HG02610 (cell line): ENCODE measurements around the gene SLITRK2.

Source experiments
- ATAC-seq: cut with Tn5 transposase; IDR thresholded peaks from one replicate; pipeline ENCODE4 v1.9.1; 2021; ENCODE audit warnings: mild to moderate bottlenecking, moderate library complexity; ENCODE audit not compliant: unreplicated experiment

Gene SLITRK2

GRCh38 chrX:145853181-145853580, 35.6 kb downstream of the SLITRK2 start:
- no peak for ATAC-seq

GRCh38 chrX:145856181-145856580, 38.6 kb downstream of the SLITRK2 start:
- ATAC-seq = no peak

GRCh38 chrX:145861818-145862217, 44.2 kb downstream of the SLITRK2 start:
- no peak for ATAC-seq

- no peak for ATAC-seq
These were observed 47.5 kb downstream of the SLITRK2 start for GRCh38 chrX:145865082-145865481.
